ENCODE results near the gene ZNF260. TPM values are rescaled to one million over a fixed set of nuclear protein-coding genes. Genes with fewer than 3 reads are reported as not detected.
A peak's percentile ranks its signal among the peaks of the same experiment; 100 is the strongest.

Gene ZNF260
- total and polyA plus RNA-seq, 2 of the 13 experiments (the other 11 are each of a cell fraction or from before 2014, with no cell fraction given) = 2.8 to 10.5 TPM

GRCh38 chr19:36489118-36489919, 38.8 kb downstream of the ZNF260 start, which contains the start of gene ZNF566 (continued):
- TF ChIP-seq NR2C2 (CRISPR knock-in tag; IDR thresholded peaks at IDR 0.05; ENCODE audit: borderline replicate concordance) (peak; percentile 64; the same call in 1 of the 2 replicates), SOX5 (CRISPR knock-in tag; IDR thresholded peaks at IDR 0.05; ENCODE audit: borderline replicate concordance) (0 out of 2 replicates have a peak, but pooled peaks have one; percentile 12), ZNF33A (CRISPR knock-in tag; IDR thresholded peaks at IDR 0.05; ENCODE audit: borderline replicate concordance) (no peak), ZNF75D (CRISPR knock-in tag; IDR thresholded peaks at IDR 0.05; ENCODE audit: borderline replicate concordance) (no peak), ZSCAN21 (CRISPR knock-in tag; IDR thresholded peaks at IDR 0.05; ENCODE audit: borderline replicate concordance) (0 out of 2 replicates have a peak, but pooled peaks have one; percentile 21), SRSF9 (IDR thresholded peaks at IDR 0.05; ENCODE audit: borderline replicate concordance, insufficient read depth, low read depth, low read length, poor library complexity, severe bottlenecking) (no peak), DMAP1 (CRISPR knock-in tag; IDR thresholded peaks at IDR 0.05) (peak; percentile 95), XRCC5 (optimal IDR thresholded peaks at IDR 0.05; ENCODE audit: low read length) (no peak), ZBTB20 (CRISPR knock-in tag; IDR thresholded peaks at IDR 0.05; ENCODE audit: borderline replicate concordance, low read depth) (peak; percentile 80; the same call in 1 of the 2 replicates), ZFP41 (CRISPR knock-in tag; IDR thresholded peaks at IDR 0.05; ENCODE audit: borderline replicate concordance) (peak; percentile 78; the same call in 1 of the 2 replicates), HOXA7 (CRISPR knock-in tag; IDR thresholded peaks at IDR 0.05) (no peak), TAF1 (CRISPR knock-in tag; IDR thresholded peaks at IDR 0.05) (peak; percentile 59; the same call in 1 of the 2 replicates), ZNF816 (CRISPR knock-in tag; IDR thresholded peaks at IDR 0.05; ENCODE audit: borderline replicate concordance) (no peak; the same call in 1 of the 2 replicates), ZNF274 (CRISPR knock-in tag; IDR thresholded peaks at IDR 0.05) (peak; percentile 31), RCOR2 (CRISPR knock-in tag; IDR thresholded peaks at IDR 0.05) (no peak), THAP8 (CRISPR knock-in tag; IDR thresholded peaks at IDR 0.05; ENCODE audit: borderline replicate concordance) (no peak), FOXK2 (IDR thresholded peaks at IDR 0.05) (no peak), MTA3 (CRISPR knock-in tag; IDR thresholded peaks at IDR 0.05) (no peak), CBX2 (IDR thresholded peaks at IDR 0.05; ENCODE audit: low read depth, low read length) (no peak), CBX2 (CRISPR knock-in tag; IDR thresholded peaks at IDR 0.05; ENCODE audit: low read depth) (no peak), PRMT3 (CRISPR knock-in tag; IDR thresholded peaks at IDR 0.05; ENCODE audit: borderline replicate concordance, low read depth) (peak; percentile 86; the same call in 1 of the 2 replicates), SMYD3 (CRISPR knock-in tag; IDR thresholded peaks at IDR 0.05) (no peak), HDAC2 (CRISPR knock-in tag; IDR thresholded peaks at IDR 0.05) (peak; percentile 44; the same call in 1 of the 2 replicates), ZNF430 (CRISPR knock-in tag; IDR thresholded peaks at IDR 0.05) (peak; percentile 43; the same call in 1 of the 2 replicates)
- TF ChIP-seq, protein P1, sequence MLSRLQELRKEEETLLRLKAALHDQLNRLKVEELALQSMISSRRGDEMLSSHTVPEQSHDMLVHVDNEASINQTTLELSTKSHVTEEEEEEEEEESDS (CRISPR knock-in tag; IDR thresholded peaks at IDR 0.05; ENCODE audit: borderline replicate concordance) = no peak
- TF ChIP-seq, protein P2, sequence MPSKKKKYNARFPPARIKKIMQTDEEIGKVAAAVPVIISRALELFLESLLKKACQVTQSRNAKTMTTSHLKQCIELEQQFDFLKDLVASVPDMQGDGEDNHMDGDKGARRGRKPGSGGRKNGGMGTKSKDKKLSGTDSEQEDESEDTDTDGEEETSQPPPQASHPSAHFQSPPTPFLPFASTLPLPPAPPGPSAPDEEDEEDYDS (CRISPR knock-in tag; IDR thresholded peaks at IDR 0.05) = no peak; the same call in 1 of the 2 replicates
- TF ChIP-seq, protein P3, sequence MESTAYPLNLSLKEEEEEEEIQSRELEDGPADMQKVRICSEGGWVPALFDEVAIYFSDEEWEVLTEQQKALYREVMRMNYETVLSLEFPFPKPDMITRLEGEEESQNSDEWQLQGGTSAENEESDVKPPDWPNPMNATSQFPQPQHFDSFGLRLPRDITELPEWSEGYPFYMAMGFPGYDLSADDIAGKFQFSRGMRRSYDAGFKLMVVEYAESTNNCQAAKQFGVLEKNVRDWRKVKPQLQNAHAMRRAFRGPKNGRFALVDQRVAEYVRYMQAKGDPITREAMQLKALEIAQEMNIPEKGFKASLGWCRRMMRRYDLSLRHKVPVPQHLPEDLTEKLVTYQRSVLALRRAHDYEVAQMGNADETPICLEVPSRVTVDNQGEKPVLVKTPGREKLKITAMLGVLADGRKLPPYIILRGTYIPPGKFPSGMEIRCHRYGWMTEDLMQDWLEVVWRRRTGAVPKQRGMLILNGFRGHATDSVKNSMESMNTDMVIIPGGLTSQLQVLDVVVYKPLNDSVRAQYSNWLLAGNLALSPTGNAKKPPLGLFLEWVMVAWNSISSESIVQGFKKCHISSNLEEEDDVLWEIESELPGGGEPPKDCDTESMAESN (CRISPR knock-in tag; conservative IDR thresholded peaks at IDR 0.05) = no peak

Measured in HepG2 (cell line).